GM18870 (cell line): Measurements from ENCODE around the gene CSF1.
"Not testable (repeated sequence)": the region's sequence is repeated elsewhere in the genome, so short reads cannot be mapped to it uniquely, and the experiment has no call there.

Source experiments
- ATAC-seq: cut with Tn5 transposase; IDR thresholded peaks from one replicate; pipeline ENCODE4 v1.9.1; 2021; ENCODE audit warnings: moderate library complexity; ENCODE audit not compliant: unreplicated experiment

Gene CSF1

GRCh38 chr1:109933856-109934711 lies 23.4 kb downstream of the CSF1 start:
- no peak for ATAC-seq

DNA sequence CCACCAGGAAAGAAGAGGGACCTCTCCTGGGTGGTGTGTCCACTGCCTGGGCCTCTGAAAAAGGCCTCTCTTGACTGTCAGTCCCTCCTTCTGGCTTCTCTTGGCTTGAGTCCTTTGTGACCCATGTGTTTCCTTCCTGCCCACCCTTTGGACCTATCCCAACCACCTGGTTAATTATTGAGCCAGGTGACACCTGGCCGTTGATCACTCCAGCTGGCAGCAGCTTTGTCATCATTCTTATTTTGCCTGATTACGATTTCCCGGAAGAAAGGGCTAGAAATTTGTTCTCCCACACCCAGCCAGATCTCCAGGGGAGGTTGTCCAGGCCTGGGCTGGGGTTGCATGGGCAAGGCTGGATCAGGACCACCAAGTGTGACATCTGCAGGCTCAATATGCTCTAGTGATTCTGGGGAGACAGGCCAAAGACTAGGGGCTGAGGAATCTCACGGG lies 24.8 kb downstream of the CSF1 start:
- no peak for ATAC-seq

GRCh38 chr1:109937738-109938137 lies 27.1 kb downstream of the CSF1 start:
- no peak for ATAC-seq

DNA sequence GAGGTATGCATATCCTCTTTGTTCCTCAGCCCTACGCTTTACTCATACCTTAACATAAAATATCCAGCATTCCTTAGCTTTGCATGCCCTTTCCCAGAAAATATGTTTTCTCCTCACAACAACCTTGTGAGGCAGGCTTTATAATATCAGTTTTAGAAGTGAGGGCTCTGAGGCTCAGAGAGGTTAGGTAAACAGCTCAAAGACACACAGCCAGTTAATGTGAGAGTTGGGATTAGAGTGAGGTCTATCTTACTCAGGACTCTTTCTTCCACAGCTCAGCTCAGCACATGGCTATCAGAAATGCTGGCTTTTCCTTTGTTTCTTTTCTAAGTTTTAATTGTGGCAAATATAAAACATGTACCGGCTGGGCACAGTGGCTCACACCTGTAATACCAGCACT lies 27.9 kb downstream of the CSF1 start:
- ATAC-seq = no peak

DNA sequence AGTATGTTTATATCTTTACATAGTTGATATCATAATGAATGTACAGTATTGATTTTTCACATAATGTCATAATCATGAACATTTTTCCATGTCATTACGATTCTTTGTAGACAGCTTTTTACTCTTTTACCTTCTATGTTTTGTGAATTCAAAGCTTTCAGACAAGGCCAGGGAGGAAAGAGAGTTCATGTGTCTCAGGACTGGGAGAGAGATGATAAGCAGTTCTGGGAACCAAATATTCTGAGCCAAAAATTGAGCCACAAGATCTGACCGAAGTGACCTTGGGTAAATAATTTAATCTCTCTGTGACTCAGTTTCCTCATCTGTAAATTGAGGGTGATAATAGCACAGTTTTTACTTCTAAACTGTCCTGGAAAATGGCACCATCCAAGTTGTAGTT lies 31.8 kb downstream of the CSF1 start:
- ATAC-seq = no peak

GRCh38 chr1:109944541-109944940 lies 33.9 kb downstream of the CSF1 start:
- ATAC-seq = no peak

GRCh38 chr1:109946511-109946910 lies 35.9 kb downstream of the CSF1 start:
- ATAC-seq = no peak

DNA sequence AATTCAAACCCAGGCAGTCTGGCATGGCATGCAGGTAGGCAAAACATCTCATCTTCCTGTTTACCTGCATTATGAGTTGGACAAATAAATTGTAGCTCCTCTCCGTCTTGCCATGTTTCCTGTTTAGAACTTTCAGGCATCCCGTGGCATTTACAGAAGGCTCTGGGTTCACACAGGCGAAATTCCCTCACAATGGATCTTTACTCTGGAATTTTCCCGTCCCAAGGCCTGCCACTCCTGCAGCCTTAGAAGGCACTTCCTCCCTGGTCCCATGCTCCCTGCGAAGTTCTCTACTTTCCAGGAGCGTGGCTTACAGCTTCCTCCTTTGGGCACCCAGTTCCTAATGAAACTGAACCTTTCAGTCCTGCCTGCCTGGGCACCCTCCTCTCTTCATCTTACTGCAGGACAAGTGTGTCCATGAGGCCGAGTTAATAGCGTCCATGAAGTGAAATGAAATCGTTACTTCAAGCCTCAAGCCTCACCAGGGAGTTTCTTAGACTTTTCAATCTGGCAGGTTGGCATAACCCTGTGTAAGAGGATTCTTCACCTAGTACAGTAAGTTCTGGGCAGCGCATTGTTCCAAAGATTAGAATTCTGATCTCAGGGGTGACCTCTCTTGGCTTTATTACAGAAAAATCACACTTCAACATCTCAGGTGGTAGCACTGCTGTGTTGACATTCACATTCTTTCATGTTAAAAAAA lies 37.1 kb downstream of the CSF1 start:
- no peak for ATAC-seq

GRCh38 chr1:109948285-109948630 lies 37.6 kb downstream of the CSF1 start:
- no peak for ATAC-seq

GRCh38 chr1:109950038-109950437 lies 39.4 kb downstream of the CSF1 start:
- ATAC-seq = no peak

DNA sequence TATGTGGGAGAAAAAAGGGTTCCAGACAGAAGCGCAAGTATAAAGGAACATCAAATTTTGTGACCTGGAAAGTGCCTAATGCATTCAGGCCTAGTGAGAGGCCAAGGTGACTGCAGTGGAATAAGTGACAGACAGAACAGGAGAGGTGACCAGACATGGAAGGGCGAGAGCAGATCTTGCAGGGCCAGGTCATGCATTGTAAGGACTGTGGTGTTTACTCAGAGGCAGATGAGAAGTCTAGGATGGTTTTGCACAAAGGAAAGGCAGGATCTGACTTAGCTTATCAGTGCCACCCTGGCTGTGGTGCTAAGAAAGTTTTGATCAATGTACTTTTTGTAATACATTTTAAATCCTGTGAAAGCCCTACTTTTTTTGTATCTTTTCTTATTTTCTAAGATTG lies 39.9 kb downstream of the CSF1 start:
- ATAC-seq = no peak

- not testable (repeated sequence) for ATAC-seq
These were observed 40.9 kb downstream of the CSF1 start for GRCh38 chr1:109951501-109951900.

DNA sequence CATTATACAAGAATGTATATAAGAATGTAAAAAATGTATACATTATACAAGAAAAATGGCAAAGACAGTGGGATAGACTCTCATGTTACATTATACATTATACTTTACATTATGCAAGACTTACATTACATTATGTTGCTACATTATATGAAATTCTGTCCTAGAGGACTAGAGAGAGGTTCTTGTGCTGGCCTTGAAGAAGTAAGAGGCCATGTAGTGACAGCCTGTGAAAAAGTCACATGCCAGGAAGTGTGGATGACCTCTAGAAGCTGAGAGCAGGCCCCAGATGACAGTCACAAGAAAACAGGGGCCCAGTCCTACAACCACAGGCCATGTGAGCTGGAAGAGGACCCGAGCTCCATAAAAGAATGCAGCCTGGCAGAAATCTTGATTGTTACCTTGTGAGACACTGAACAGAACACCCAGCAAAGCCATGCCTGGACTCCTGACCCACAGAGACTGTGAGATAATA lies 43.4 kb downstream of the CSF1 start:
- no peak for ATAC-seq

DNA sequence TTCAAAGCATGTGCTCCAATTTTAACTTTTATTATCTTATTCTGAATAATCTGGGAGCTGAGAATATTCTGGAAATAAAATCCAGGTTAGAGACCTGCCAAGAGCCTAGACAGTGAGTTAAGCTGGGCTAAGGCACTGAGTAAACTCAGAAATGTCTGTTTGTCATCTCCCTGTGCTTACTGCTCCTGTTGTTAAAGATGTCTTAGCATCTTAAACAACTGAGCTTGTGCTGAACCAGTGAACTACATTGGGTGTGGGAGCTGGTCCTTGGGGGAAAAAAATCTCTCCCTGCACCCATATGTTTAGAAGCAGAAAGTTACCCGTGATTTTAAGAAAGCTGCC lies 49.0 kb downstream of the CSF1 start:
- ATAC-seq = no peak

- ATAC-seq = no peak
These were observed 49.5 kb downstream of the CSF1 start for GRCh38 chr1:109959974-109960744.

- no peak for ATAC-seq
These were observed 50.1 kb downstream of the CSF1 start for GRCh38 chr1:109960745-109961094.

DNA sequence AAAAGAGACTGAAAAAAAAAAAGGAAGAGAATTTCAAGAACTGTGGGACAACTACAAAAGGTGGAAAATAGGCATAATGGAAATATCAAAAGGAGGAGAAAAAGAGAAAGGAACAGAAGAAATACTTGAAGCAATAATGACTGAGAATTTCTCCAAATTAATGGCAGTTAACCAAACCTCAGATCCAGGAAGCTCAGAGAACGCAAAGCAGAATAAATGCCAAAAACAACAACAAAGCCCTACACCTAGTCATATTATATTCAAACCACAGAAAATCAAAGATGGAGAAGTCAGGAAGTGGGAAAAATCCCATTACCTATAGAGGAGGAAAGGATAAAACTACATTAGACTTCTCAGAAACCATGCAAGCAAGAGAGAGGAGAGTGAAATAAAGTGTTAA lies 53.2 kb downstream of the CSF1 start:
- ATAC-seq = no peak

DNA sequence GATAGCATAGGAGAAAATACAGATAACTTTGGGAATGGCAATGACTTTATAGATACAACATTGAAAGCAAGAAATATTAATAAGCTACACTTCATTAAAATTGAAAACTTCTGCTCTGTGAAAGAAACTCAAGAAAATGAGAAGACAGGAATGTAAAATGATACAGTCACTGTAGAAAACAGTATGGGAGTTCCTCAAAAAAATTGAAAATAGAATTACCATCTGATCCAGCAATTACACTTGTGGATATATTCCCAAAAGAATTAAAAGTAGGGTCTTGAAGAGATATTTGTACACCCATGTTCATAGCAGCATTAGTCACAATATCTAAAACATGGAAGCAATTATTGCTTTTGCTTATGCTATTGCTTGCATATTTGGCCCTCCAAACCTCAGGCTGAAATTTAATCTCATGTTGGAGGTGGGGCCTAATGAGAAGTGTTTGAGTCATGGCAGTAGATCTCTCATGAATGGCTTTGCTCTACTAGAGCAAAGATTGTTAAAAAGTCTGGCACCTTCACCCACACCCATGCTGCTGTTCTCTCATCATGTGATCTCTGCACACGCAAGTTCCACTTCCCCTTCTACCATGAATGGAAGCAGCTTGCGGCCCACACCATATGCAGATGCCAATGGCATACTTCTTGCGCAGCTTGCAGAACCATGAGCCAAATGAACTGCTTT lies 58.6 kb downstream of the CSF1 start:
- ATAC-seq = no peak

GRCh38 chr1:109969907-109970306 lies 59.3 kb downstream of the CSF1 start:
- no peak for ATAC-seq

DNA sequence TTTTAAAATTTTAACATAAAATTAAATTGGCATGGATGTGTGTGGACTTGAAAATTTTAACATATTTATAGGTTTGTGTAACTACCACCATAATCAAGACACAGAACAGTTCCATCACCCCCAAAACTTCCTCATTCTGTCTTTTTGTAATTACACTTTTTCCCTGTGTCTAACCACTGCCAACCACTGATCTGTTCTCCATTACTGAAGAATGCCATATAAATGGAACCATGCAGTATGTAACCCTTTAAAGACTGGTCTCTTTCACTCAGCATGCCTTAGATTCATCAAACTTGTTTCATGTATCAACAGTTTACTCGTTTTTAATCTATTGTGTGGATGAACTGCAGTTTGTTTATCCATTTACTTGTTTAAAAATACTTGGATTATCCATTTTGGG lies 60.9 kb downstream of the CSF1 start:
- no peak for ATAC-seq

DNA sequence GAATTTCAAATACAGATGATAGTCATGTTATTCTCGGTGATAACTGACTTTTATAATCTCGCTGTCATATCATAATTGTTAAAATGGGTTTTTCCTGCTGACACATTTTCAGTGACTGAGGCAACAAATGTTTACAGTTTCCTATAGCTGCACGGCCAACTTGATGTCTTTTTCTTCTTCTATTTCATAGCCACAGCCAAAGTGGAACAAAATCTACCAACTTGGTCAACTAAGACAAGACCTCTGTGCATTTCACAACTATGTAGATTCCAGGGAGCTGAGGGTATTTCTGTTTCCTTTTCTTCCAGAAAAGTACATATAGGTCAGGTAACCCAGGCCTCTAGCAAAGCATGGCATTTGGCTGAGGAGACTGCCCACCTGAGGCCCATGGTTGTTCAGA lies 63.5 kb downstream of the CSF1 start:
- ATAC-seq = no peak
